Fibroblast of peridontal ligament (primary cell): ENCODE results near the gene PGLYRP4.
"Not testable (repeated sequence)": the region's sequence is repeated elsewhere in the genome, so short reads cannot be mapped to it uniquely, and the experiment has no call there.

Experiments used
- DNase-seq: peaks from one replicate; pipeline ENCODE4 v3.0.0-alpha.2; 2010; ENCODE audit errors: extremely low read depth

PGLYRP4 gene

GRCh38 chr1:153337980-153338853, 10.4 kb downstream of the PGLYRP4 start:
- no peak for DNase-seq

- no peak for DNase-seq
These were observed 12.0 kb downstream of the PGLYRP4 start for GRCh38 chr1:153336650-153337049.

- DNase-seq: no peak
These were observed 14.7 kb downstream of the PGLYRP4 start for GRCh38 chr1:153333902-153334301.

- DNase-seq: no peak
These were observed 23.7 kb downstream of the PGLYRP4 start for GRCh38 chr1:153324912-153325311.

GRCh38 chr1:153322568-153322967, 26.1 kb downstream of the PGLYRP4 start:
- DNase-seq: no peak

GRCh38 chr1:153318145-153318544, 30.5 kb downstream of the PGLYRP4 start:
- not testable (repeated sequence) for DNase-seq

GRCh38 chr1:153316013-153316412, 32.6 kb downstream of the PGLYRP4 start:
- DNase-seq: not testable (repeated sequence)

- DNase-seq: not testable (repeated sequence)
These were observed 34.3 kb downstream of the PGLYRP4 start for GRCh38 chr1:153314388-153314787.

GRCh38 chr1:153313288-153313687, 35.4 kb downstream of the PGLYRP4 start:
- no peak for DNase-seq

GRCh38 chr1:153312570-153313186, 36.0 kb downstream of the PGLYRP4 start, which contains the start of gene PGLYRP3:
PGLYRP3 (minus strand) TSS chr1:153312952; CDS start chr1:153310665, 2,287 bp downstream.
- no peak for DNase-seq

GRCh38 chr1:153310526-153310925, 38.1 kb downstream of the PGLYRP4 start:
- DNase-seq: no peak

GRCh38 chr1:153309441-153309840, 39.2 kb downstream of the PGLYRP4 start:
- no peak for DNase-seq

GRCh38 chr1:153308540-153308939, 40.1 kb downstream of the PGLYRP4 start:
- no peak for DNase-seq

GRCh38 chr1:153307221-153307600, 41.4 kb downstream of the PGLYRP4 start:
- no peak for DNase-seq

GRCh38 chr1:153306303-153307220, 42.1 kb downstream of the PGLYRP4 start:
- no peak for DNase-seq

- DNase-seq: no peak
These were observed 43.0 kb downstream of the PGLYRP4 start for GRCh38 chr1:153305682-153306081.

GRCh38 chr1:153302308-153302707, 46.3 kb downstream of the PGLYRP4 start:
- DNase-seq: no peak

- DNase-seq: no peak
These were observed 54.8 kb downstream of the PGLYRP4 start for GRCh38 chr1:153293851-153294250.

- no peak for DNase-seq
These were observed 55.2 kb downstream of the PGLYRP4 start for GRCh38 chr1:153293480-153293775.

- DNase-seq: no peak
These were observed 55.7 kb downstream of the PGLYRP4 start for GRCh38 chr1:153292740-153293479.

GRCh38 chr1:153292185-153292584, 56.5 kb downstream of the PGLYRP4 start:
- no peak for DNase-seq

GRCh38 chr1:153291514-153291913, 57.1 kb downstream of the PGLYRP4 start:
- DNase-seq: no peak
